ENCODE data around the gene LNP1.
"Not testable (repeated sequence)": the region's sequence is repeated elsewhere in the genome, so short reads cannot be mapped to it uniquely, and the experiment has no call there.

LNP1 gene, protein sequence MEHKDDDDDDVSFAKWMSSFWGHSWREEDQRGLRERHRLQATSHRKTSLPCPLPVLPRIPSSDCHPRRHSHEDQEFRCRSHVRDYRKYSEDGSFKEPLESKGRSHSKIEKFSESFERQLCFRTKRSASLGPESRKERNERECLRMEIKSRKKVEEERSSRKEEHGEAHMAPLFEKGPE

GRCh38 chr3:100400780-100401673, at the start of gene LNP1, which contains the start of gene TOMM70:
Gene LNP1, plus strand, starts transcription at chr3:100401539. Its CDS starts 28,191 bp downstream, at chr3:100429730.
Gene TOMM70, minus strand, starts transcription at chr3:100401089. Its CDS starts 140 bp downstream, at chr3:100400949.
- no peaks in the 10 kb centered on the region for H3K9me3 ChIP-seq (ENCODE audit: control insufficient read depth, insufficient read depth, low read length)
- no CpG with 5 or more reads among the region's 64 CpGs for WGBS (ENCODE audit: insufficient coverage, insufficient read length)
- no peak within 1 kb of the TSS for H3K27ac ChIP-seq (ENCODE audit: low read length)
- DNase-seq (ENCODE audit: low read depth, low spot score) = peak; percentile 85
- H3K36me3 ChIP-seq (ENCODE audit: control insufficient read depth, insufficient read depth, low read length) = no peaks in the 10 kb centered on the region
- no peaks in the 10 kb centered on the region for H3K27me3 ChIP-seq (ENCODE audit: control insufficient read depth, insufficient read depth, low read length)
- H3K4me3 ChIP-seq (ENCODE audit: low read length) = peak within 1 kb of the TSS; percentile 50
- H3K4me1 ChIP-seq (ENCODE audit: control insufficient read depth, insufficient read depth, low read length) = peaks cover 2% of the 10 kb centered on the region

- DNase-seq (ENCODE audit: low read depth, low spot score); H3K27ac ChIP-seq (ENCODE audit: low read length); H3K9me3 ChIP-seq (ENCODE audit: control insufficient read depth, insufficient read depth, low read length); H3K4me1 ChIP-seq (ENCODE audit: control insufficient read depth, insufficient read depth, low read length); H3K4me3 ChIP-seq (ENCODE audit: low read length); H3K27me3 ChIP-seq (ENCODE audit: control insufficient read depth, insufficient read depth, low read length); H3K36me3 ChIP-seq (ENCODE audit: control insufficient read depth, insufficient read depth, low read length): not testable (repeated sequence)
- no CpG with 5 or more reads among the region's 2 CpGs for WGBS (ENCODE audit: insufficient coverage, insufficient read length)
Observed at GRCh38 chr3:100351770-100352169, 49.6 kb upstream of the LNP1 start.

DNA sequence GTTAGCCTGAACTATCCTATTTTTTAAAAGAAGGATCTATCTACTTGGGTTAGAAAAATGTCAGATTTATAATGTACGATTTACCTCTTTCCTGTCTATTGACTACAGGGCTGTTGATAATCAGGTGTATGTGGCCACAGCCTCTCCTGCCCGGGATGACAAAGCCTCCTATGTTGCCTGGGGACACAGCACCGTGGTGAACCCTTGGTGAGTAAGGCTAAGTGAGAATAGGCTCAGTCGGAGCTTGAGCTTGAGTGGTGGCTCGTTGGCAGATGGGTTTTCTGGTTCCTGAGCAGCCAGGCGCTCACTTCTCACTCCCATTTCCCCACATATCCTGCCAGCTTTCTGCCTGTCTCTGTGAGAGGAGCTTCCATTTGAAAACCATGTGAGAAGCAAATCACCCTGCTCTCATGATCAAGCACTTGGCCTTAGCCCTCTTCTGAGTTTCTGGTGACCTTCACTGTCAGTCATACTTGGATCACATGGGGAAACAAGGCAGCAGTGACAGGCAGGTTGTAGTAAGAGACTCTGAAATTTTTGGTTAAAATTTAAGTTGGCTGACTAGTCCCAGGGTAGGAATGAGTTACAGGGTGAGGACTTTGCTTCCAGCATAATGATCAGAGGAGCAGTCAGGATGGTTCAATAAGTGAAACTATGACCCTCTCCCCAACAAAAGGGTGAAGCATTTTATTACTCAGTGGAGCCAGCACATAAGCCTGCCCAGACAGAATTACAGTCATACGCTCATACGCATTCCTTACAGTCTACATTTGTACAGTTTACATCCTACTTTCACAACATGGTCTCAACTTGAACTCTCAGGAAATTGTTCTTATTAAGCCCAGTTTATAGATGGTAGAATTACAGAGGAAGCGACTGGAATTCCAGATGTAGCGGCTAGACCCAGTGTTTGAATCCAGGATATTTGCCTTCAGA, 48.8 kb upstream of the LNP1 start:
- no peak for DNase-seq (ENCODE audit: low read depth, low spot score)
- no CpG with 5 or more reads among the region's 10 CpGs for WGBS (ENCODE audit: insufficient coverage, insufficient read length)
- H3K36me3 ChIP-seq (ENCODE audit: control insufficient read depth, insufficient read depth, low read length) = no peaks in the 10 kb centered on the region; the same call in 1 of the 2 replicates
- no peak overlapping the region for H3K4me3 ChIP-seq (ENCODE audit: low read length)
- H3K9me3 ChIP-seq (ENCODE audit: control insufficient read depth, insufficient read depth, low read length) = no peaks in the 10 kb centered on the region
- H3K27ac ChIP-seq (ENCODE audit: low read length) = no peak overlapping the region
- H3K4me1 ChIP-seq (ENCODE audit: control insufficient read depth, insufficient read depth, low read length) = no peaks in the 10 kb centered on the region
- no peaks in the 10 kb centered on the region for H3K27me3 ChIP-seq (ENCODE audit: control insufficient read depth, insufficient read depth, low read length)

GRCh38 chr3:100354850-100355249, 46.5 kb upstream of the LNP1 start:
- no peaks in the 10 kb centered on the region; the same call in 1 of the 2 replicates for H3K36me3 ChIP-seq (ENCODE audit: control insufficient read depth, insufficient read depth, low read length)
- DNase-seq (ENCODE audit: low read depth, low spot score) = no peak

GRCh38 chr3:100358413-100358812, 42.9 kb upstream of the LNP1 start:
- DNase-seq (ENCODE audit: low read depth, low spot score) = no peak
- H3K27ac ChIP-seq (ENCODE audit: low read length) = no peak overlapping the region
- H3K36me3 ChIP-seq (ENCODE audit: control insufficient read depth, insufficient read depth, low read length) = peaks cover 4% of the 10 kb centered on the region; the same call in 1 of the 2 replicates
- WGBS (ENCODE audit: insufficient coverage, insufficient read length) = no CpG with 5 or more reads among the region's 2 CpGs
- H3K9me3 ChIP-seq (ENCODE audit: control insufficient read depth, insufficient read depth, low read length) = no peaks in the 10 kb centered on the region
- no peak overlapping the region for H3K4me3 ChIP-seq (ENCODE audit: low read length)
- no peaks in the 10 kb centered on the region for H3K4me1 ChIP-seq (ENCODE audit: control insufficient read depth, insufficient read depth, low read length)
- H3K27me3 ChIP-seq (ENCODE audit: control insufficient read depth, insufficient read depth, low read length) = no peaks in the 10 kb centered on the region

More at GRCh38 chr3:100354850-100355249, 46.5 kb upstream of the LNP1 start:
- Histone ChIP-seq H3K27ac (ENCODE audit: low read length) (no peak overlapping the region), H3K9me3 (ENCODE audit: control insufficient read depth, insufficient read depth, low read length) (no peaks in the 10 kb centered on the region), H3K4me1 (ENCODE audit: control insufficient read depth, insufficient read depth, low read length) (no peaks in the 10 kb centered on the region), H3K4me3 (ENCODE audit: low read length) (no peak overlapping the region), H3K27me3 (ENCODE audit: control insufficient read depth, insufficient read depth, low read length) (no peaks in the 10 kb centered on the region)
- no CpG with 5 or more reads among the region's 3 CpGs for WGBS (ENCODE audit: insufficient coverage, insufficient read length)

GRCh38 chr3:100359035-100359434, 42.3 kb upstream of the LNP1 start:
- Histone ChIP-seq H3K9me3 (ENCODE audit: control insufficient read depth, insufficient read depth, low read length) (no peaks in the 10 kb centered on the region), H3K4me1 (ENCODE audit: control insufficient read depth, insufficient read depth, low read length) (no peaks in the 10 kb centered on the region), H3K4me3 (ENCODE audit: low read length) (no peak overlapping the region), H3K36me3 (ENCODE audit: control insufficient read depth, insufficient read depth, low read length) (peaks cover 4% of the 10 kb centered on the region; the same call in 1 of the 2 replicates), H3K27ac (ENCODE audit: low read length) (no peak overlapping the region), H3K27me3 (ENCODE audit: control insufficient read depth, insufficient read depth, low read length) (no peaks in the 10 kb centered on the region)
- no peak for DNase-seq (ENCODE audit: low read depth, low spot score)
- WGBS (ENCODE audit: insufficient coverage, insufficient read length) = no CpG with 5 or more reads among the region's 3 CpGs

- Histone ChIP-seq H3K4me3 (ENCODE audit: low read length) (no peak overlapping the region), H3K36me3 (ENCODE audit: control insufficient read depth, insufficient read depth, low read length) (peaks cover 4% of the 10 kb centered on the region; the same call in 1 of the 2 replicates), H3K4me1 (ENCODE audit: control insufficient read depth, insufficient read depth, low read length) (no peaks in the 10 kb centered on the region), H3K27ac (ENCODE audit: low read length) (no peak overlapping the region), H3K9me3 (ENCODE audit: control insufficient read depth, insufficient read depth, low read length) (no peaks in the 10 kb centered on the region), H3K27me3 (ENCODE audit: control insufficient read depth, insufficient read depth, low read length) (no peaks in the 10 kb centered on the region)
- no peak for DNase-seq (ENCODE audit: low read depth, low spot score)
- no CpG with 5 or more reads among the region's 4 CpGs for WGBS (ENCODE audit: insufficient coverage, insufficient read length)
Observed at GRCh38 chr3:100360757-100361496, 40.4 kb upstream of the LNP1 start.

DNA sequence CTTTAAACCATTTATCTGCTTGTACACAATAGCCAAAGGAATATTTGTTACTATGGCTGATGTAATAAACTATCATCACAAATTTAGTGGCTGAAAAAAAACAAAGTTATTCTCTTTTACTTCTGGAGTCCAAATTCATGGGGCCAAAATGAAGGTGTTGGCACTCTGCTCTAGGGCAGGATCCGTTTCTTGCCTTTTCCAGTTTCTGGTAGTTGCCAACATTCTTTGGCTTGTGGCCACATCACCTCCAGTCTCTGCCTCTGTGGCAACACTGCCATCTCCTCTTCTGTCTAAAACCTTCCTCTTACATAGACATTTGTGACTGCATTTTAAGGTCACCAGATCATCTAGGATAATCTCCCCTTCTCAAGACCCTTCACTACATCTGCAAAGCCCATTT, 39.4 kb upstream of the LNP1 start:
- Histone ChIP-seq H3K4me3 (ENCODE audit: low read length) (no peak overlapping the region), H3K36me3 (ENCODE audit: control insufficient read depth, insufficient read depth, low read length) (peaks cover 4% of the 10 kb centered on the region; the same call in 1 of the 2 replicates), H3K9me3 (ENCODE audit: control insufficient read depth, insufficient read depth, low read length) (no peaks in the 10 kb centered on the region), H3K4me1 (ENCODE audit: control insufficient read depth, insufficient read depth, low read length) (no peaks in the 10 kb centered on the region), H3K27ac (ENCODE audit: low read length) (no peak overlapping the region), H3K27me3 (ENCODE audit: control insufficient read depth, insufficient read depth, low read length) (no peaks in the 10 kb centered on the region)
- DNase-seq (ENCODE audit: low read depth, low spot score) = no peak
- WGBS (ENCODE audit: insufficient coverage, insufficient read length) = no CpG with 5 or more reads among the region's 1 CpG

- Histone ChIP-seq H3K27ac (ENCODE audit: low read length) (no peak overlapping the region), H3K36me3 (ENCODE audit: control insufficient read depth, insufficient read depth, low read length) (peaks cover 10% of the 10 kb centered on the region; the same call in 1 of the 2 replicates), H3K27me3 (ENCODE audit: control insufficient read depth, insufficient read depth, low read length) (no peaks in the 10 kb centered on the region), H3K9me3 (ENCODE audit: control insufficient read depth, insufficient read depth, low read length) (no peaks in the 10 kb centered on the region), H3K4me3 (ENCODE audit: low read length) (no peak overlapping the region), H3K4me1 (ENCODE audit: control insufficient read depth, insufficient read depth, low read length) (no peaks in the 10 kb centered on the region)
- WGBS (ENCODE audit: insufficient coverage, insufficient read length) = 100% methylated on average over 1 of the region's 3 CpGs
- DNase-seq (ENCODE audit: low read depth, low spot score) = no peak
Observed at GRCh38 chr3:100364421-100364820, 36.9 kb upstream of the LNP1 start.

All from iPS DF 6.9 (cell line).